Measurements from ENCODE around the gene LRTM1. TPM values are rescaled to one million over a fixed set of nuclear protein-coding genes. Genes with fewer than 3 reads are reported as not detected.

The LRTM1 gene
- not detected in 2 replicates for total RNA-seq

GRCh38 chr3:54928046-54928770 is at the start of gene LRTM1:
LRTM1 (minus strand) TSS chr3:54928059; CDS start chr3:54927911, 148 bp downstream.

